Lower leg skin (tissue), 3 donors: Measurements from ENCODE around the gene ARFGAP3.

ENCODE experiments used
- POLR2A ChIP-seq, 2 donors: fragments of 450-650 bp; IDR thresholded peaks; one replicate each; pipeline ENCODE4 v1.6.1; 2016 to 2017; ENCODE audit warnings: antibody characterized with exemption in 2 of 2, mild to moderate bottlenecking in 1 of 2, moderate library complexity in 1 of 2
- TF ChIP-seq, protein P1 (sequence below), 3 donors: fragments of 450-650 bp; IDR thresholded peaks; one replicate each; pipeline ENCODE4 v1.5.1; 2016; ENCODE audit warnings: antibody characterized with exemption in 3 of 3, mild to moderate bottlenecking in 3 of 3, moderate library complexity in 2 of 3

DNA sequence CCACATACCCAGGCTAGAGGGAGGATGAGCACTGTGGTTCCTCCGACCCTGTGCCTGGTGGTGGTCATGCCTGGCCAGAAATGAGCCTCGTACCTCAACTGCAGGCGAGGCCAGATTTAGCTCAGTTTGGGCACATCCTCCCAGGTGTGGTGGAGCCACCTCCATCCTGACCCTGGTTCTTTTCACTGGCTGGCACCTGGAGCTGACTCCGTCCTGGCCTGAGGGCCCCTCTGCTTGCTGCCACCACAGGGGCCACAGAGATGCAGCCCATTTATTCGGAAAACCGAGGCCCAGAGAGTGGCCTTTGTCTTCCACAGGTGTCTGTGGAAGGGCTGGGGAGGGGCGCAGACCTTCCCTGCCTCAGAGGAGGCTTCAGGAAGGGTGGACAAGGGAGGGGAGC, 9.0 kb upstream of the ARFGAP3 start:
- TF ChIP-seq POLR2A (IDR thresholded peaks at IDR 0.05) = no peak
- TF ChIP-seq, protein P1, sequence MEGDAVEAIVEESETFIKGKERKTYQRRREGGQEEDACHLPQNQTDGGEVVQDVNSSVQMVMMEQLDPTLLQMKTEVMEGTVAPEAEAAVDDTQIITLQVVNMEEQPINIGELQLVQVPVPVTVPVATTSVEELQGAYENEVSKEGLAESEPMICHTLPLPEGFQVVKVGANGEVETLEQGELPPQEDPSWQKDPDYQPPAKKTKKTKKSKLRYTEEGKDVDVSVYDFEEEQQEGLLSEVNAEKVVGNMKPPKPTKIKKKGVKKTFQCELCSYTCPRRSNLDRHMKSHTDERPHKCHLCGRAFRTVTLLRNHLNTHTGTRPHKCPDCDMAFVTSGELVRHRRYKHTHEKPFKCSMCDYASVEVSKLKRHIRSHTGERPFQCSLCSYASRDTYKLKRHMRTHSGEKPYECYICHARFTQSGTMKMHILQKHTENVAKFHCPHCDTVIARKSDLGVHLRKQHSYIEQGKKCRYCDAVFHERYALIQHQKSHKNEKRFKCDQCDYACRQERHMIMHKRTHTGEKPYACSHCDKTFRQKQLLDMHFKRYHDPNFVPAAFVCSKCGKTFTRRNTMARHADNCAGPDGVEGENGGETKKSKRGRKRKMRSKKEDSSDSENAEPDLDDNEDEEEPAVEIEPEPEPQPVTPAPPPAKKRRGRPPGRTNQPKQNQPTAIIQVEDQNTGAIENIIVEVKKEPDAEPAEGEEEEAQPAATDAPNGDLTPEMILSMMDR (IDR thresholded peaks at IDR 0.05) = no peak
